CD4-positive, CD25-positive, alpha-beta regulatory T cell (primary cell): Measurements from ENCODE around the gene CMPK2. TPM values are rescaled to one million over a fixed set of nuclear protein-coding genes. Genes with fewer than 3 reads are reported as not detected.
"Not testable (repeated sequence)": the region's sequence is repeated elsewhere in the genome, so short reads cannot be mapped to it uniquely, and the experiment has no call there.

Source experiments
- ATAC-seq, 2 donors: fragments of 150-1000 bp; cut with Tn5 transposase; one replicate each; pipeline ENCODE4 v1.10.0; 2021; ENCODE audit warnings: low read depth in 2 of 2, moderate number of reproducible peaks in 2 of 2, moderate library complexity in 1 of 2
- DNase-seq, 3 donors: peaks; one replicate each; pipeline versions ENCODE4 v3.0.0 to v3.0.0-alpha.2; 2012 to 2022; ENCODE audit warnings: mixed read lengths in 1 of 3
- H3K27ac ChIP-seq: one replicate; pipeline ENCODE4 v1.7.0; 2013; ENCODE audit warnings: mild to moderate bottlenecking, low read length; ENCODE audit not compliant: insufficient read depth, poor library complexity, severe bottlenecking
- H3K27me3 ChIP-seq: one replicate; pipeline ENCODE4 v1.7.0; 2013; ENCODE audit warnings: low read length; ENCODE audit not compliant: control insufficient read depth, insufficient read depth
- H3K36me3 ChIP-seq: one replicate; pipeline ENCODE4 v1.7.0; 2013; ENCODE audit warnings: mild to moderate bottlenecking, low read length, moderate library complexity; ENCODE audit not compliant: control insufficient read depth, insufficient read depth
- H3K4me1 ChIP-seq: 2 replicates; pipeline ENCODE4 v1.7.0; 2013; ENCODE audit warnings: mild to moderate bottlenecking, low read length; ENCODE audit not compliant: insufficient read depth, control insufficient read depth, poor library complexity, severe bottlenecking
- H3K4me3 ChIP-seq: one replicate; pipeline ENCODE4 v1.7.0; 2013; ENCODE audit warnings: low read depth, mild to moderate bottlenecking, low read length, moderate library complexity
- H3K9me3 ChIP-seq, 2 experiments: 1 replicate in 1 of 2; 2 replicates in 1 of 2; pipeline ENCODE4 v1.7.0; 2013; ENCODE audit warnings: low read length in 2 of 2, mild to moderate bottlenecking in 1 of 2, moderate library complexity in 1 of 2; ENCODE audit not compliant: control insufficient read depth in 2 of 2
- H3K27ac Mint-ChIP-seq, 3 donors: one replicate each; pipeline ENCODE4 v1.8.0; 2020 to 2022; ENCODE audit warnings: mild to moderate bottlenecking in 3 of 3, mixed read lengths in 3 of 3, moderate library complexity in 2 of 3
- H3K27me3 Mint-ChIP-seq: one replicate; pipeline ENCODE4 v1.8.0; 2022; ENCODE audit warnings: mild to moderate bottlenecking, mixed read lengths
- H3K36me3 Mint-ChIP-seq: one replicate; pipeline ENCODE4 v1.8.0; 2020; ENCODE audit warnings: mixed read lengths
- H3K4me1 Mint-ChIP-seq, 4 donors: one replicate each; pipeline ENCODE4 v1.8.0; 2020 to 2022; ENCODE audit warnings: mixed read lengths in 4 of 4, mild to moderate bottlenecking in 1 of 4
- H3K4me3 Mint-ChIP-seq, 4 donors: one replicate each; pipeline ENCODE4 v1.8.0; 2020 to 2022; ENCODE audit warnings: mild to moderate bottlenecking in 4 of 4, mixed read lengths in 4 of 4, moderate library complexity in 3 of 4
- H3K9me3 Mint-ChIP-seq, 7 donors: one replicate each; pipeline ENCODE4 v1.8.0; 2020 to 2022; ENCODE audit warnings: mixed read lengths in 7 of 7, mild to moderate bottlenecking in 3 of 7, moderate library complexity in 2 of 7
- polyA plus RNA-seq, 4 donors: library from polyadenylated mRNA; unstranded; fragments of 300-500 nt; fragmentation: Illumina TruSeq; gene quantifications; one replicate each; pipeline ENCODE4 v1.2.3, GENCODE V29; 2021
- total RNA-seq: library from RNA; stranded (reverse); gene quantifications from one replicate; pipeline ENCODE4 v1.2.3, GENCODE V29; 2022

Gene CMPK2
- total and polyA plus RNA-seq, 5 donors from 2014 or later, result 1.7 to 7.4 (median 4.0) TPM

DNA sequence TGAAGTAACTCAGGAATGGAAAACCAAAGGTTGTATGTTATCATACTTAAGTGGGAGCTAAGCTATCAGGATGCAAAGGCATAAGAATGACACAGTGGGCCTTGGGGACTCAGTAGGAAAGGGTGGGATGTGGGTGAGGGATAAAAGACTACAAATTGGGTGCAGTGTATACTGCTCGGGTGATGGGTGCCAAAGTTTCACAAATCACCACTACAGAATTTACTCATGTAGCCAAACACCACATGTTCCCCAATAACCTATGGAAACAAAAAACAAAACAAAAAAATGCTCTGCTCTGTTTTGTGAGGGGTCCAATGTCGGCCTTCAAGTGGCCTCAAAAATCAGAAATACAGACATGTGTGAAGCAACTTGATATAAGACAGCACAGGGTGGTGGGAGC lies 42.6 kb upstream of the CMPK2 start:
- peak overlapping the region in 1 of 4 donors; percentile 18 for H3K4me3 Mint-ChIP-seq
- H3K4me1 ChIP-seq, result peaks cover 50% of the 10 kb centered on the region
- peak overlapping the region; percentile 75 for H3K4me3 ChIP-seq
- peaks cover 44% of the 10 kb centered on the region for H3K27me3 Mint-ChIP-seq
- peak overlapping the region; percentile 15 for H3K27ac ChIP-seq
- H3K4me1 Mint-ChIP-seq, result peaks cover 26 to 74% (median 61%) of the 10 kb centered on the region in 4 donors
- DNase-seq, result no peak
- peaks cover 22% of the 10 kb centered on the region for H3K27me3 ChIP-seq
- H3K9me3 Mint-ChIP-seq, result peaks cover 0 to 3% (median 0%) of the 10 kb centered on the region in 7 donors
- no peaks in the 10 kb centered on the region for H3K36me3 Mint-ChIP-seq
- no peak for ATAC-seq
- H3K27ac Mint-ChIP-seq, result peak overlapping the region; percentile 76 to 100 (median 84)
- H3K36me3 ChIP-seq, result no peaks in the 10 kb centered on the region
- no peaks in the 10 kb centered on the region for H3K9me3 ChIP-seq

DNA sequence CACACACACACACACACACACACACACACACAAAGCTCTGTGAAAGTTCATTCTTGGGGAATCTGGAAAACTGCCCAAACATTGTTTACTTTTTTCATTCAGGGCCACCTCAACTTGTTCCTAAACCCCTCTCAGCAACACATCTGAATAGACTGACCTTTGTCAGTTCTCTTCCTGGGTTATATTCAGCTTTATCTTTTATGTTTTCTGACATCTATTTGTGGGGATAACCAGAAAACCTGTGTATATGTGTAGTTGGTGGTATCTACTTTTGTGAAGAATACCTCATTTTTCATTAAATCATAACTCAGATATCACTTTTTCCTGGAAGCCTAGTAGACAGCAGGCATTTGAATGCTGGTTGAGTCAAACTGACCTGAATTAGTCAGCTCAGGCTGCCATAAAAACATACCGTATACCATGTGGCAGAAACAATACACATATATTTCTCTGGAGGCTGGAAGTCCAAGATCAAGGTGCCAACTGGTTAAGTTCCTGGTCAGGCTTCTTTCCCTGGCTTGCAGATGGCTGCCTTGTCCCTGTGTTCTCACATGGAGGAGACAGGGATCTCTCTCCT lies 40.5 kb upstream of the CMPK2 start:
- Mint-ChIP-seq H3K27ac (peak overlapping the region in 1 of 3 donors; percentile 42), H3K27me3 (peaks cover 38% of the 10 kb centered on the region), H3K4me1 (peaks cover 20 to 54% (median 47%) of the 10 kb centered on the region in 4 donors), H3K9me3 (peaks cover 0 to 19% (median 3%) of the 10 kb centered on the region in 7 donors), H3K4me3 (no peak overlapping the region), H3K36me3 (peaks cover 8% of the 10 kb centered on the region)
- ATAC-seq (peak; percentile 19 to 33), DNase-seq (peak in 1 of 3 donors; percentile 26)
- H3K4me1 ChIP-seq, result peaks cover 32% of the 10 kb centered on the region
- no peak overlapping the region for H3K27ac ChIP-seq
- no peak overlapping the region for H3K4me3 ChIP-seq
- no peaks in the 10 kb centered on the region for H3K36me3 ChIP-seq
- no peaks in the 10 kb centered on the region for H3K9me3 ChIP-seq
- H3K27me3 ChIP-seq, result peaks cover 19% of the 10 kb centered on the region

DNA sequence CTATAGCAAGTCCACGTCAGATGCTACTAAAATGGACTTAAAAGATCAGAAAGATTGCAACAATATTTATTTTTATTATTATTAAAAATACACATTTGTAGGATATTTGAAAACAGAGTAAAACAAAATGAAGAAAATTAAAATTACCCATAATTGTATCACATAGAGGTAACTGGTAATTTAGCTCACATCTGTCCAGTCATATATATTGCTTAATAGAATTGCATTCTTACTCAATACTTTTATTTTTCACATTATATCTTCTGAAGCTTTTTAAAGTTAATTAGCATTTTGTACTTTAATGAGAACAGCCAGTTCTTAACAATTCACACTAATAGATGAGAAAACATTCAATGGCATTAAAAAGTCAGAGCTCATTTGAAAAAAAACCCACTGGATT lies 40.0 kb upstream of the CMPK2 start:
- peak overlapping the region in 2 of 3 donors; percentile 37 to 42 for H3K27ac Mint-ChIP-seq
- H3K36me3 Mint-ChIP-seq, result peaks cover 8% of the 10 kb centered on the region
- peaks cover 20 to 49% (median 43%) of the 10 kb centered on the region in 4 donors for H3K4me1 Mint-ChIP-seq

DNA sequence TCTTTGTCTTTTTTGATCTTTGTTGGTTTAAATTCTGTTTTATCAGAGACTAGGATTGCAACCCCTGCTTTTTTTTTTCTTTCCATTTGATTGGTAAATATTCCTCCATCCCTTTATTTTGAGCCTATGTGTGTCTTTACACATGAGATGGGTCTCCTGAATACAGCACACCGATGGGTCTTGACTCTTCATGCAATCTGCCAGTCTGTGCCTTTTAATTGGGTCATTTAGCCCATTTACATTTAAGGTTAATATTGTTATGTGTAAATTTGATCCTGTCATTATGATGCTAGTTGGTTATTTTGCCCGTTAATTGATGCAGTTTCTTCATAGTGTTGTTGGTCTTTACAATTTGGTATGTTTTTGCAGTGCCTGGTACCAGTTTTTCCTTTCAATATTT lies 36.9 kb upstream of the CMPK2 start:
- Mint-ChIP-seq H3K9me3 (peaks cover 0 to 19% (median 3%) of the 10 kb centered on the region in 7 donors), H3K27ac (peak overlapping the region in 1 of 3 donors; percentile 61), H3K4me1 (peaks cover 4 to 22% (median 13%) of the 10 kb centered on the region in 4 donors), H3K27me3 (peaks cover 30% of the 10 kb centered on the region)
- not testable (repeated sequence) for H3K27me3 ChIP-seq, DNase-seq, H3K4me1 ChIP-seq, H3K27ac ChIP-seq, H3K4me3 ChIP-seq, H3K9me3 ChIP-seq, H3K4me3 Mint-ChIP-seq, ATAC-seq, H3K36me3 Mint-ChIP-seq, H3K36me3 ChIP-seq

More for the DNA sequence above, 40.0 kb upstream of the CMPK2 start:
- no peak overlapping the region for H3K4me3 ChIP-seq
- Mint-ChIP-seq H3K9me3 (peaks cover 0 to 19% (median 3%) of the 10 kb centered on the region in 7 donors), H3K27me3 (peaks cover 37% of the 10 kb centered on the region), H3K4me3 (no peak overlapping the region)
- ATAC-seq (no peak), DNase-seq (no peak)
- no peaks in the 10 kb centered on the region for H3K36me3 ChIP-seq
- no peak overlapping the region for H3K27ac ChIP-seq
- H3K4me1 ChIP-seq, result peaks cover 26% of the 10 kb centered on the region
- H3K27me3 ChIP-seq, result peaks cover 16% of the 10 kb centered on the region
- H3K9me3 ChIP-seq, result no peaks in the 10 kb centered on the region

DNA sequence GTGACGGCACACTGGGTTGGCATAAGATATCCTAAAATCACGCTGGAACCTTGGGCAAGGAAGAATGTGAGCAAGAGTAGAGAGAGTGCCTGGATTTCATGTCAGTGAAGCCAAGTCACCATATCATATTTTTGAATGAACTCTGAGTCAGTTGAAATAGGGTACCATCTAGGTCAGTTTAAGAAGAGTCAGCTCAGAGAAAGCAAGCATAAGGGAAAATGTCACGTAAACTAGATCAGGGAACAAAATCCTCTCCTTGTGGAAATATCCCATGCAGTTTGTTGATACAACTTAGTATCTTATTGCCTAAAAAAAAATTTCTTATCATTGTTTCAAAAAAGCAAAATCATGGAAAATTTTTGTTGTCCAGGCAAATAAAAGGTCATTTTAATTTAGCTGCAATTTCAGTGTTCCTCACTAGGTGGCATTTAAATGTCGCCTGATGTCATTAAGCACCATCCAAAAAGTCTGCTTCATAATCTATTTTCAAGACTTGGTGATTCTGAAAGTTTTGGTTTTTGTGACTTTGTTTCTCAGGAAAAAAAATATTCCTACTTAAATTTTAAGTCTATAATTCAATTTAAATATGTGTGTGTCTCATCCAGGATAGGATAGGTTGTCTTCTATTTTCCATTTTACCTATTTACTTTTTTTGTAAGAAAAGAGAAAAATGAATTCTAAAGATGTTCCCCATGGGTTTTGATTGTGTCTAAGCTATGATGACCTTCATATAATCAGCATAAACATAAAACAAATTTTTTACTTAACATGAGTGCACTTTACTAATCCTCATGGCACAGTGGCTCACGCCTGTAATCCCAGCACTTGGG lies 31.4 kb upstream of the CMPK2 start:
- Histone ChIP-seq H3K27ac (no peak overlapping the region), H3K4me3 (no peak overlapping the region), H3K4me1 (no peaks in the 10 kb centered on the region), H3K9me3 (no peaks in the 10 kb centered on the region), H3K36me3 (no peaks in the 10 kb centered on the region), H3K27me3 (no peaks in the 10 kb centered on the region)
- ATAC-seq (peak; percentile 33 to 42), DNase-seq (peak in 2 of 3 donors; percentile 49 to 54)
- H3K27me3 Mint-ChIP-seq, result peaks cover 13% of the 10 kb centered on the region
- H3K9me3 Mint-ChIP-seq, result peaks cover 0 to 5% (median 2%) of the 10 kb centered on the region in 7 donors
- H3K27ac Mint-ChIP-seq, result peak overlapping the region in 1 of 3 donors; percentile 28
- peaks cover 0 to 5% (median 2%) of the 10 kb centered on the region in 4 donors for H3K4me1 Mint-ChIP-seq
- H3K36me3 Mint-ChIP-seq, result peaks cover 3% of the 10 kb centered on the region
- H3K4me3 Mint-ChIP-seq, result no peak overlapping the region

DNA sequence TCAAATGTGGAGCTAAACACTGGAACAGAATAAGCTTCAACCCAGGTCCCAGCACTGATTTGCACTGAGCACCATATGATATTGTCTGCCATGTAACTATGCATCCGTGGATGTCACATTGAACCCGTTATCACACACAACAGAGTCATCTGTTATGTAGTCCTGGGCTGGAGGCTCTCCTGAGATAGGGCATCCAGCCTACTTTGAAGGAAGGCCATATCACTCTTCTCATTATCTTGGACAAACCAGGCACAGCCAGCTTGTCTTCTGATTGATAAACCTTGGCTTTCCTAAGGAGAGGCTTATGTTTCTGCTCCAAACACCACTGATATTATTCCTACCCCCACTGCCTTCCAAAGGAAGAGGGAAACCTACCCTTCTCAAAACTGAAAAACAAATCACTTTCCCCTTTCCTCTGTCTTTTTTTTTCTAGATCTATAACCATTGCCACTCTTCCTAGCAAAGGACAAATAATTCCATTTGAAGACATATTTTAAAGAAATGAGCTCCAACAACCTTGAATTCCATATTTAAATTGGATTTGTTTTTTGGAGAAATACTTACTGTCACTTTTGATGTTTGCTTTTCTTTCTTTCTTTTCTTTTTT lies 28.3 kb upstream of the CMPK2 start:
- H3K36me3 Mint-ChIP-seq, result no peaks in the 10 kb centered on the region
- no peak overlapping the region for H3K4me3 Mint-ChIP-seq
- H3K4me3 ChIP-seq, result no peak overlapping the region
- H3K4me1 Mint-ChIP-seq, result peaks cover 0 to 3% (median under 1%) of the 10 kb centered on the region in 4 donors
- no peaks in the 10 kb centered on the region for H3K27me3 ChIP-seq
- ATAC-seq (no peak), DNase-seq (no peak)
- H3K36me3 ChIP-seq, result no peaks in the 10 kb centered on the region
- no peak overlapping the region for H3K27ac Mint-ChIP-seq
- no peaks in the 10 kb centered on the region for H3K4me1 ChIP-seq
- H3K27me3 Mint-ChIP-seq, result no peaks in the 10 kb centered on the region
- no peak overlapping the region for H3K27ac ChIP-seq
- H3K9me3 ChIP-seq, result no peaks in the 10 kb centered on the region
- no peaks in the 10 kb centered on the region for H3K9me3 Mint-ChIP-seq

DNA sequence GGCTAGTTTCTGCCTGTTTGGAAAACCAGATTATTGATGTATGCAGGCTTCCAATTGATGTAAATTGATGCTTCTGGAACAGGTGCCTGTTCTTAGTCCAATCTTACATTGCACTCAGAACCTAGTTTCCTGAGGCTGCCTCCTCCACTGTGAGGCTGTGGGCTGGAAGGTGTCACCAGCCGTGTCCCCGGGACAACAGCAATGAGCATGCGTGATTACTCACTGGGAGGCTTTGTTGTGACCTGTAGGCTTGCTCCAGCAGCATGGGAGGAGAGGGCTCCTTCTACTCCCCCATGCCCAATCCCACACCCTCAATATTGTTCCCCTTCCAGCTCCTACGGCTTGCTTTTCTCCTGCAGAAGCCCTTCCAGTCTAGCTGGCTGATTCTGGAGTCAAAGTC lies 23.0 kb upstream of the CMPK2 start:
- ATAC-seq (no peak), DNase-seq (no peak)
- no peak overlapping the region for H3K27ac ChIP-seq
- no peak overlapping the region for H3K4me3 Mint-ChIP-seq
- H3K4me1 ChIP-seq, result no peaks in the 10 kb centered on the region
- H3K4me3 ChIP-seq, result no peak overlapping the region
- peaks cover 6% of the 10 kb centered on the region for H3K36me3 Mint-ChIP-seq
- H3K9me3 ChIP-seq, result no peaks in the 10 kb centered on the region
- H3K9me3 Mint-ChIP-seq, result no peaks in the 10 kb centered on the region
- no peaks in the 10 kb centered on the region for H3K27me3 ChIP-seq
- peaks cover 0 to 9% (median 0%) of the 10 kb centered on the region in 4 donors for H3K4me1 Mint-ChIP-seq
- H3K27ac Mint-ChIP-seq, result no peak overlapping the region
- no peaks in the 10 kb centered on the region for H3K36me3 ChIP-seq
- H3K27me3 Mint-ChIP-seq, result peaks cover 6% of the 10 kb centered on the region
